Activated T-cell treated with anti-CD3 and anti-CD28 coated beads, Interleukin-2, amount 50 U/mL, for 72 hours (primary cell): ENCODE measurements around the gene LMO7. TPM values are rescaled to one million over a fixed set of nuclear protein-coding genes. Genes with fewer than 3 reads are reported as not detected.

Source experiments
- ATAC-seq, 2 donors: fragments of 150-1000 bp; cut with Tn5 transposase; replicated peaks in 1 of 2; 2 replicates each; pipeline ENCODE4 v1.10.0; 2021; ENCODE audit warnings: moderate library complexity in 2 of 2, mild to moderate bottlenecking in 1 of 2
- DNase-seq, 2 donors: peaks; one replicate each; pipeline ENCODE4 v3.0.0; 2021 to 2022; ENCODE audit warnings: mixed read lengths in 1 of 2
- H3K27ac Mint-ChIP-seq: one replicate; pipeline ENCODE4 v1.8.0; 2022; ENCODE audit warnings: mild to moderate bottlenecking, moderate library complexity, mixed read lengths
- H3K27me3 Mint-ChIP-seq: one replicate; pipeline ENCODE4 v1.8.0; 2022; ENCODE audit warnings: low read depth, mixed read lengths
- H3K36me3 Mint-ChIP-seq, 2 donors: one replicate each; pipeline ENCODE4 v1.8.0; 2022; ENCODE audit warnings: mixed read lengths in 2 of 2, mild to moderate bottlenecking in 1 of 2; ENCODE audit not compliant: insufficient read depth in 2 of 2
- H3K4me1 Mint-ChIP-seq: one replicate; pipeline ENCODE4 v1.8.0; 2022; ENCODE audit warnings: low read depth, mixed read lengths
- H3K4me3 Mint-ChIP-seq, 2 donors: one replicate each; pipeline ENCODE4 v1.8.0; 2022; ENCODE audit warnings: mild to moderate bottlenecking in 2 of 2, mixed read lengths in 2 of 2, moderate library complexity in 2 of 2
- H3K9me3 Mint-ChIP-seq, 2 donors: one replicate each; pipeline ENCODE4 v1.8.0; 2022; ENCODE audit warnings: mixed read lengths in 2 of 2
- total RNA-seq, 2 donors: library from RNA; stranded (reverse); gene quantifications; one replicate each; pipeline ENCODE4 v1.2.3, GENCODE V29; 2022

The LMO7 gene
- total RNA-seq, 2 donors from 2014 or later, result 12.1 to 14.6 TPM

- H3K27me3 Mint-ChIP-seq, result peaks cover 20% of the 10 kb centered on the region
- no peak overlapping the region for H3K27ac Mint-ChIP-seq
- no peak for DNase-seq
- H3K4me1 Mint-ChIP-seq, result peaks cover 14% of the 10 kb centered on the region
- peak overlapping the region; percentile 45 to 67 for H3K4me3 Mint-ChIP-seq
- H3K36me3 Mint-ChIP-seq, result no peaks in the 10 kb centered on the region
- no peaks in the 10 kb centered on the region for H3K9me3 Mint-ChIP-seq
- ATAC-seq, result no peak
Measured at GRCh38 chr13:75635101-75635827, 866 bp upstream of the LMO7 start.

- peaks cover 14% of the 10 kb centered on the region for H3K4me1 Mint-ChIP-seq
- peaks cover 0 to 2% of the 10 kb centered on the region in 2 donors for H3K36me3 Mint-ChIP-seq
- ATAC-seq, result peak; percentile 65 to 67
- peak; percentile 42 to 52 for DNase-seq
- H3K4me3 Mint-ChIP-seq, result peak overlapping the region; percentile 82
- H3K9me3 Mint-ChIP-seq, result no peaks in the 10 kb centered on the region
- H3K27ac Mint-ChIP-seq, result no peak overlapping the region
- peaks cover 24% of the 10 kb centered on the region for H3K27me3 Mint-ChIP-seq
Measured at GRCh38 chr13:75636436-75637180, 478 bp downstream of the LMO7 start.

- H3K4me1 Mint-ChIP-seq, result peaks cover 14% of the 10 kb centered on the region
- DNase-seq (no peak), ATAC-seq (no peak)
- H3K9me3 Mint-ChIP-seq, result no peaks in the 10 kb centered on the region
- no peak overlapping the region for H3K27ac Mint-ChIP-seq
- peaks cover 24% of the 10 kb centered on the region for H3K27me3 Mint-ChIP-seq
- peaks cover 0 to 2% of the 10 kb centered on the region in 2 donors for H3K36me3 Mint-ChIP-seq
- peak overlapping the region; percentile 70 to 82 for H3K4me3 Mint-ChIP-seq
Measured at GRCh38 chr13:75637181-75637750, 1.1 kb downstream of the LMO7 start.

- DNase-seq (no peak), ATAC-seq (no peak)
- H3K4me3 Mint-ChIP-seq, result no peak overlapping the region
- H3K27ac Mint-ChIP-seq, result no peak overlapping the region
- H3K9me3 Mint-ChIP-seq, result no peaks in the 10 kb centered on the region
- H3K36me3 Mint-ChIP-seq, result peaks cover 0 to 2% of the 10 kb centered on the region in 2 donors
- H3K4me1 Mint-ChIP-seq, result peaks cover 8% of the 10 kb centered on the region
- H3K27me3 Mint-ChIP-seq, result peaks cover 24% of the 10 kb centered on the region
Measured at GRCh38 chr13:75639454-75639853, 3.3 kb downstream of the LMO7 start.

- Mint-ChIP-seq H3K9me3 (no peaks in the 10 kb centered on the region), H3K27me3 (peaks cover 24% of the 10 kb centered on the region), H3K4me1 (peaks cover 8% of the 10 kb centered on the region), H3K27ac (no peak overlapping the region), H3K4me3 (no peak overlapping the region), H3K36me3 (peaks cover 0 to 2% of the 10 kb centered on the region in 2 donors)
- no peak for ATAC-seq
- DNase-seq, result no peak
Measured at GRCh38 chr13:75641026-75641425, 4.9 kb downstream of the LMO7 start.

- no peak overlapping the region for H3K4me3 Mint-ChIP-seq
- ATAC-seq, result no peak
- no peak for DNase-seq
- no peaks in the 10 kb centered on the region for H3K4me1 Mint-ChIP-seq
- peaks cover 13% of the 10 kb centered on the region for H3K27me3 Mint-ChIP-seq
- peaks cover 0 to 2% of the 10 kb centered on the region in 2 donors for H3K36me3 Mint-ChIP-seq
- no peaks in the 10 kb centered on the region for H3K9me3 Mint-ChIP-seq
- no peak overlapping the region for H3K27ac Mint-ChIP-seq
Measured at GRCh38 chr13:75643182-75643581, 7.1 kb downstream of the LMO7 start.

- H3K4me3 Mint-ChIP-seq, result no peak overlapping the region
- no peaks in the 10 kb centered on the region for H3K9me3 Mint-ChIP-seq
- DNase-seq, result no peak
- peaks cover 0 to 2% of the 10 kb centered on the region in 2 donors for H3K36me3 Mint-ChIP-seq
- no peak overlapping the region for H3K27ac Mint-ChIP-seq
- ATAC-seq, result no peak
- no peaks in the 10 kb centered on the region for H3K4me1 Mint-ChIP-seq
- H3K27me3 Mint-ChIP-seq, result peaks cover 8% of the 10 kb centered on the region
Measured at GRCh38 chr13:75643693-75644092, 7.6 kb downstream of the LMO7 start.

GRCh38 chr13:75645141-75645540, 9.0 kb downstream of the LMO7 start:
- Mint-ChIP-seq H3K36me3 (peaks cover 0 to 2% of the 10 kb centered on the region in 2 donors), H3K4me1 (no peaks in the 10 kb centered on the region), H3K4me3 (no peak overlapping the region), H3K9me3 (no peaks in the 10 kb centered on the region), H3K27me3 (peaks cover 5% of the 10 kb centered on the region), H3K27ac (no peak overlapping the region)
- DNase-seq (no peak), ATAC-seq (no peak)

- Mint-ChIP-seq H3K27ac (no peak overlapping the region), H3K36me3 (no peaks in the 10 kb centered on the region), H3K4me1 (no peaks in the 10 kb centered on the region), H3K4me3 (peak overlapping the region in 1 of 2 donors; percentile 0), H3K27me3 (no peaks in the 10 kb centered on the region), H3K9me3 (no peaks in the 10 kb centered on the region)
- ATAC-seq, result peak; percentile 80 to 82
- no peak for DNase-seq
Measured at GRCh38 chr13:75647126-75647784, 11.1 kb downstream of the LMO7 start.

- Mint-ChIP-seq H3K9me3 (no peaks in the 10 kb centered on the region), H3K36me3 (no peaks in the 10 kb centered on the region), H3K27me3 (no peaks in the 10 kb centered on the region), H3K4me1 (no peaks in the 10 kb centered on the region), H3K27ac (no peak overlapping the region), H3K4me3 (no peak overlapping the region)
- no peak for ATAC-seq
- no peak for DNase-seq
Measured at GRCh38 chr13:75648446-75648845, 12.3 kb downstream of the LMO7 start.

- ATAC-seq (no peak), DNase-seq (no peak)
- H3K4me3 Mint-ChIP-seq, result no peak overlapping the region
Measured at GRCh38 chr13:75651013-75651412, 14.9 kb downstream of the LMO7 start.

GRCh38 chr13:75652726-75653125, 16.6 kb downstream of the LMO7 start:
- Mint-ChIP-seq H3K4me1 (no peaks in the 10 kb centered on the region), H3K27me3 (no peaks in the 10 kb centered on the region), H3K9me3 (no peaks in the 10 kb centered on the region), H3K36me3 (no peaks in the 10 kb centered on the region), H3K27ac (no peak overlapping the region), H3K4me3 (no peak overlapping the region)
- DNase-seq (no peak), ATAC-seq (no peak)

More at GRCh38 chr13:75651013-75651412, 14.9 kb downstream of the LMO7 start:
- Mint-ChIP-seq H3K9me3 (no peaks in the 10 kb centered on the region), H3K36me3 (no peaks in the 10 kb centered on the region), H3K27me3 (no peaks in the 10 kb centered on the region), H3K4me1 (no peaks in the 10 kb centered on the region), H3K27ac (no peak overlapping the region)

- H3K27ac Mint-ChIP-seq, result no peak overlapping the region
- H3K27me3 Mint-ChIP-seq, result no peaks in the 10 kb centered on the region
Measured at GRCh38 chr13:75656425-75656989, 20.4 kb downstream of the LMO7 start.

More at GRCh38 chr13:75656425-75656989, 20.4 kb downstream of the LMO7 start:
- no peaks in the 10 kb centered on the region for H3K36me3 Mint-ChIP-seq
- DNase-seq (no peak), ATAC-seq (no peak)
- H3K9me3 Mint-ChIP-seq, result no peaks in the 10 kb centered on the region
- H3K4me1 Mint-ChIP-seq, result no peaks in the 10 kb centered on the region
- H3K4me3 Mint-ChIP-seq, result no peak overlapping the region
